Posterior cingulate gyrus (tissue), 11 donors: Measurements from ENCODE around the gene DIPK1B.

ENCODE experiments used
- DNase-seq, 10 donors: peaks; one replicate each; pipeline versions ENCODE4 v3.0.0 to v3.0.0-alpha.2; 2020 to 2021; ENCODE audit warnings: mixed read lengths in 3 of 10
- intact Hi-C: fragments of 100-400 bp; cut with DNase I; formaldehyde crosslinking; loops from one replicate; pipeline ENCODE4 v1.15.1; 2023

Gene DIPK1B

GRCh38 chr9:136711751-136712689 is at the start of gene DIPK1B:
Gene DIPK1B, plus strand, starts transcription at chr9:136712572. Its CDS starts 94 bp downstream, at chr9:136712666.
- peak in 4 of 10 donors; percentile 32 to 92 (median 70) for DNase-seq
- intact Hi-C loops, result no loop called here

GRCh38 chr9:136662656-136663581 is 49.5 kb upstream of the DIPK1B start, which contains the start of gene EGFL7:
Gene EGFL7, plus strand, starts transcription at chr9:136662916. Its CDS starts 5,367 bp downstream, at chr9:136668283.
- intact Hi-C loops, result no loop called here
- no peak for DNase-seq

GRCh38 chr9:136664000-136664915 is 48.1 kb upstream of the DIPK1B start:
- intact Hi-C loops, result no loop called here
- no peak for DNase-seq

GRCh38 chr9:136665111-136665703 is 47.2 kb upstream of the DIPK1B start:
- intact Hi-C loops, result no loop called here

GRCh38 chr9:136665704-136666371 is 46.5 kb upstream of the DIPK1B start:
- intact Hi-C loops, result no loop called here

More at GRCh38 chr9:136665111-136665703, 47.2 kb upstream of the DIPK1B start:
- peak in 1 of 10 donors; percentile 81 for DNase-seq

GRCh38 chr9:136666372-136667213 is 45.8 kb upstream of the DIPK1B start:
- intact Hi-C loops, result no loop called here
- no peak for DNase-seq

More at GRCh38 chr9:136665704-136666371, 46.5 kb upstream of the DIPK1B start:
- no peak for DNase-seq

- intact Hi-C loops, result no loop called here
- DNase-seq, result no peak
These were observed 45.0 kb upstream of the DIPK1B start for GRCh38 chr9:136667214-136667939.

- DNase-seq, result no peak
- intact Hi-C loops, result no loop called here
These were observed 44.2 kb upstream of the DIPK1B start for GRCh38 chr9:136667940-136668760.

GRCh38 chr9:136668983-136669790 is 43.2 kb upstream of the DIPK1B start:
- no peak for DNase-seq
- intact Hi-C loops, result no loop called here

GRCh38 chr9:136669791-136670464 is 42.4 kb upstream of the DIPK1B start:
- DNase-seq, result no peak

GRCh38 chr9:136670576-136671253 is 41.7 kb upstream of the DIPK1B start:
- no peak for DNase-seq
- intact Hi-C loops, result no loop called here

More at GRCh38 chr9:136669791-136670464, 42.4 kb upstream of the DIPK1B start:
- intact Hi-C loops, result no loop called here

- DNase-seq, result no peak
- intact Hi-C loops, result no loop called here
These were observed 41.1 kb upstream of the DIPK1B start for GRCh38 chr9:136671254-136671614.

GRCh38 chr9:136671646-136672430 is 40.5 kb upstream of the DIPK1B start:
- DNase-seq, result peak in 1 of 10 donors; percentile 25
- intact Hi-C loops, result no loop called here
